ENCODE results near the gene MARVELD3.

DNA sequence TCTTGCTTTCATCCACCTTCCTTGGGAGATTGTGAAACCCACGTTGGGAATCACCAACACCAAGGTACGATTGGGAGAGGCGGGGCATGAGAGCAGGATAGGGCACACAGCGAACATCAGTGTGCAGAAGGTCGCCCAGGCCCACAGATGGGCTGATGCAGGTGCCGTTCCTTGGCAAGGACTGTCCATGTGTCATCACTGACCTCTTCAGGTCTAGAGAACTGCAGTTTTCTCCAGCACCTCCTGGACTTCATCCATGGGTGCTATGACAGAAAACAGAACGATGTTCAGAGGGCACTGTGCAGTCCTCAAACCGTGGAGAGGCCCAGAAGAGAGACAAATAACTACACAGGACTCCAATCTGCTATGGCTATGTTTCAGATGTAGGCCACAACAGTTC is 25.2 kb upstream of the MARVELD3 start:
- TF ChIP-seq, protein P1, sequence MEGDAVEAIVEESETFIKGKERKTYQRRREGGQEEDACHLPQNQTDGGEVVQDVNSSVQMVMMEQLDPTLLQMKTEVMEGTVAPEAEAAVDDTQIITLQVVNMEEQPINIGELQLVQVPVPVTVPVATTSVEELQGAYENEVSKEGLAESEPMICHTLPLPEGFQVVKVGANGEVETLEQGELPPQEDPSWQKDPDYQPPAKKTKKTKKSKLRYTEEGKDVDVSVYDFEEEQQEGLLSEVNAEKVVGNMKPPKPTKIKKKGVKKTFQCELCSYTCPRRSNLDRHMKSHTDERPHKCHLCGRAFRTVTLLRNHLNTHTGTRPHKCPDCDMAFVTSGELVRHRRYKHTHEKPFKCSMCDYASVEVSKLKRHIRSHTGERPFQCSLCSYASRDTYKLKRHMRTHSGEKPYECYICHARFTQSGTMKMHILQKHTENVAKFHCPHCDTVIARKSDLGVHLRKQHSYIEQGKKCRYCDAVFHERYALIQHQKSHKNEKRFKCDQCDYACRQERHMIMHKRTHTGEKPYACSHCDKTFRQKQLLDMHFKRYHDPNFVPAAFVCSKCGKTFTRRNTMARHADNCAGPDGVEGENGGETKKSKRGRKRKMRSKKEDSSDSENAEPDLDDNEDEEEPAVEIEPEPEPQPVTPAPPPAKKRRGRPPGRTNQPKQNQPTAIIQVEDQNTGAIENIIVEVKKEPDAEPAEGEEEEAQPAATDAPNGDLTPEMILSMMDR (conservative IDR thresholded peaks at IDR 0.05), result no peak
- no peak for TF ChIP-seq EZH2 (IDR thresholded peaks at IDR 0.05; ENCODE audit: low read depth)
